Measurements from ENCODE around the gene G0S2.
A peak's percentile ranks its signal among the peaks of the same experiment; 100 is the strongest.

G0S2 gene, protein sequence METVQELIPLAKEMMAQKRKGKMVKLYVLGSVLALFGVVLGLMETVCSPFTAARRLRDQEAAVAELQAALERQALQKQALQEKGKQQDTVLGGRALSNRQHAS

DNA sequence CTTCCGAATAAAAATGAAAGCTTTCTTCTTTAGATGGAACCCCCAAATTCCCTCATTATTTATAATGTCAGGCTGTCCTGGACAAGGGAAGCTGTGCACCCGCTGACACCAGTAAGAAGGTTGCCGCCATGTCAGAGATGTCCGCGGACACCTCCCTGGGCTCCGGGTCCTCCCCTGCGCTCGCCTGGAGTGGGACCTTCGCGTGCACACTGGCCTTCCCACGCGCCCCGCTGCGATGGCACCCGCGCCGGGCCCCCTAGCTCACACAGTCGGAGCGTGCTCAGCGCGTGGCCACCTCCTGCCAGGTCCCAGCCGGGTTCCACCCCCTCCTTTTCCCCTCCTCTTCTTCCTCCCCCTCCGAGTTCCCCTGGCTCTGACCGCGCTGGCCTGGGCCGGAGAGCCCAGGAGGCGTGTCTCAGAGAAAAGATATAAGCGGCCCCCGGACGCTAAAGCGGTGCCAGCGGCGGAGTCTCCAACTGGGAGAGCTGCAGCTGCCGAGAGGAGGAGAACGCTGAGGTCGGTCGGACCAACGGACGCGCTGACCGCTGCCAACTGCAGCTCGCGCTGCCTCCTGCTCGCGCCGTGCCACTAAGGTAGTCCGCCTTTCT, at the start of gene G0S2:
Gene G0S2 (plus strand): TSS at position 456 of the 608 bp plus-strand sequence. CDS start 273 bp downstream, outside the sequence.
- no peak for DNase-seq (ENCODE audit: low read depth)

- DNase-seq (ENCODE audit: low read depth) = no peak
Measured at GRCh38 chr1:209625791-209626285, 49.4 kb upstream of the G0S2 start.

- DNase-seq (ENCODE audit: low read depth) = no peak
Measured at GRCh38 chr1:209626346-209627026, 48.7 kb upstream of the G0S2 start.

- no peak for DNase-seq (ENCODE audit: low read depth)
Measured at GRCh38 chr1:209627027-209627731, 48.0 kb upstream of the G0S2 start.

GRCh38 chr1:209627732-209628196, 47.4 kb upstream of the G0S2 start:
- peak; percentile 53 for DNase-seq (ENCODE audit: low read depth)

- DNase-seq (ENCODE audit: low read depth) = no peak
Measured at GRCh38 chr1:209628618-209629299, 46.5 kb upstream of the G0S2 start.

DNA sequence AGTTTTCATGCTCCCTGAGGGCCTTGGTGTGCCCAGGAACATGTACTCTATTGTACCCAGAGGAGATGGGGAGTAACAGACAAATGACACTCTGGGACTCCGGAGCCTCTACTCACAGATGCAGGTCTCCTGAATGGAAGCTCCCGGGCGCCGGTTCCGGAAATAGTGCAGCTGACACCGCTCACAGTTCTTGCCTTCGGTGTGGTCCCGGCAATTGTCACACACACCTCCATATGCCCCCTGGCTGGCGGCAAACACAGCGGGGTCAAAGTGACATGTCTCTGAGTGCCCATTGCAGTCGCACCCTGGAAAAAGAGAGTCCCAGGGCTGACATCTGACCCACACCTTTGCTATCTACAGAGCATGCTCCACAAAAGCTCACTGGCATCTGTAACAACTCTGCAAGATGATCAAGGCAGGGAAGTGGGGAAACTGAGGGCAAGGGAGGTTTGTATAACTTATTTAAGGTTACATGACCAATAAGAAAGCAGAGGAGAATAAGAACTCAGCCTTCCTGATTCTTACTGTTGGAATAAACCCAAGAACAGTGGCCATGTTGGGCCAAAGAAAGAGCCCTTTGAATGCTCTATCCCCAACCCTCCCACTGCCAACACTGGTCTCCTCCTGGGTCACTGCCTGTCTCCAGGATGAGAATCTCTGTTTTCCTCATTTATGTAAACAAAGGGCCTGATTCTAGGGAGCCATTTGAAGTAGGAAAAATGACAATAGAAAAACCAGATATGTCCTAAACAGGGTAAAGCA, 45.4 kb upstream of the G0S2 start:
- DNase-seq (ENCODE audit: low read depth) = no peak

GRCh38 chr1:209630383-209631225, 44.6 kb upstream of the G0S2 start:
- DNase-seq (ENCODE audit: low read depth) = no peak

GRCh38 chr1:209633335-209633997, 41.7 kb upstream of the G0S2 start:
- DNase-seq (ENCODE audit: low read depth) = no peak

DNA sequence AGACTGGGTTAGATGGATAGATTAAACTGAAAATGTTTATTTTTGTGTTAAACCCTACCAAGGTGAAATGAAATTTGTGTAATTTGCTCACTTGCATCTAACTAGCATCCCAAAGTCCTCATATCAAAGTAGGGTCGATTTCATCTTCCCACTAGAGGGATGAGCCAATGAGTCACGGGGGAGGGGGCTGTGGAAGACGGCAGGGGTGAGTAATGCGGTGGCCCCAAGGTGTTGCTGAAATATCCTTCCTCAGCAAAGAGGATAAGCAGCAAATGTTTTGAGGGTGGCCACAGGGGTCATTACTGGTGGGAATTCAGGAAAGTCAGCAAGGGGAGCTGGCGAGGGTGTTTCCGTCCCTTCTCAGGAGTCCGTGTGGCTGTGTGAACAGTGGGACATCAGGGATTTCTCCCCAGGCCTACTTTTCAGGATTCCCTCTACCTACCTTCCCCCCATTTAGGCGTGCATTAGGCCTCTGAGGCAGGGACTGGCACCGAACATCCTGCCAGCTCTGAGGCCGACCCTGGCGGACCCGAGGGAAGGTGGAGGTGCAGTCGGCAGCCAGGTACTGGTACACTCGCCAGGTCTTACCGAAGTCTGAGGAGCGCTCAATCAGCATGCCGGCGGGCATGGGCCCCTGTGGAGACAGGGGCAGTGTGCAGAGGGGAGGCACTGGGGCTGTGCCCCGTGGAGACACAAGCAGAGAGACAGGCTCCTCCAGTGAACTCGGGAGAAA, 41.0 kb upstream of the G0S2 start:
- DNase-seq (ENCODE audit: low read depth) = no peak

DNA sequence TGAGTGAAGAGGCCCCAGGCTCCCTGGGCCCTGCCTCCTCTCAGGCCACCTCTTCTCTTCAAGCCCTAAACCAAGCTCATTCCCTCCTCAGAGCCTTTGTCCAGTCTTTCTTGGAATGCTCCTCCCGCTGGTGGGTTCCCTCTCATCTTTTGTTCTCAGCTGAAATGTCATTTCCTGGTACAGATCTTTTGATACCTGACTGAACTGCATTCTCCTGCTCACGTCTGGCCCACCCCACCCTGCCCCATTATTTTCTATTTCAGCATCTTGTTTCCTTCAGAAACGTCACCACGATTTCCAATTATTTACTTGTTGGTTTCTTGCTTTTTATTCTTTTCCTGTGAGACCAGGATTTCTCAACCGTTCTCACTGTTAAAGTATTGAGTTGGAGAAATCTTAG, 39.4 kb upstream of the G0S2 start:
- DNase-seq (ENCODE audit: low read depth) = no peak

DNA sequence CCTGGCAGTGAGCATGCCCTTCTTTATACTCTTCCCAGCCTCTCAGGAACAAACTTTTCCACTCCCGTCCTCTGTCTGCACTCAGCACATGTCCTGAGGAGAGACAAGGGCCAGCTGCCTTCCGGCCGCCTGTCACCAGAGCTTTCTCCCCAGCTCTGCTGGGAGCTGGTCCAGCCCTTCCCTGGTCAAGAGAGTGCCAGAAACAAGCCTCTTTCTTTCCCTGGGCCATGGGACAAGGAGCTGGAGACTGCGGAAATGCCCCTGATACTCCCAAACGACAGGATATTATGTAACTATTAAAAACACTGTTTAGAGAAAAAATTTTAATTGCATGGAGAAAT, 33.4 kb upstream of the G0S2 start:
- DNase-seq (ENCODE audit: low read depth) = no peak

- DNase-seq (ENCODE audit: low read depth) = no peak
Measured at GRCh38 chr1:209642816-209643215, 32.4 kb upstream of the G0S2 start.

- DNase-seq (ENCODE audit: low read depth) = no peak
Measured at GRCh38 chr1:209643285-209644020, 31.8 kb upstream of the G0S2 start.

GRCh38 chr1:209645574-209646452, 29.4 kb upstream of the G0S2 start:
- DNase-seq (ENCODE audit: low read depth) = no peak

GRCh38 chr1:209646558-209646957, 28.7 kb upstream of the G0S2 start:
- no peak for DNase-seq (ENCODE audit: low read depth)

DNA sequence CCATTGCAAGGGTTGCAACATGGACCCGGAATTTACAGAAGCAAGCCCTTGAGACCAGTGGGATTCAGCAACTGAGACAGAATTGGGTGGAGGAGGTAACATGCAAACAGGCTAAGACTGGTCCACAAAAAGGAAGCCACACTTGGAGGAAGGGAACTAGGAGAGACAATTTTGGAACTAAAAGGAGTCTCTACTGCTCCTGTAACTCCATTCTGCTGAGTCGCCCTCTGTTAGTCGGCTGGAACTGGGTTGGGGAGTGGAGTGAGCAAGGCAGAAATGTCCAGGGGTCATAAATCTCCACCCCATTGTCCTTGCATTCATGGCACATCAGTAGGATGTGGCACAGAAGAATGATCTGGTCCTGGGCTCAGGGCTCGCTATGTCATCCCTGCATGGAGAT, 28.1 kb upstream of the G0S2 start:
- no peak for DNase-seq (ENCODE audit: low read depth)

DNA sequence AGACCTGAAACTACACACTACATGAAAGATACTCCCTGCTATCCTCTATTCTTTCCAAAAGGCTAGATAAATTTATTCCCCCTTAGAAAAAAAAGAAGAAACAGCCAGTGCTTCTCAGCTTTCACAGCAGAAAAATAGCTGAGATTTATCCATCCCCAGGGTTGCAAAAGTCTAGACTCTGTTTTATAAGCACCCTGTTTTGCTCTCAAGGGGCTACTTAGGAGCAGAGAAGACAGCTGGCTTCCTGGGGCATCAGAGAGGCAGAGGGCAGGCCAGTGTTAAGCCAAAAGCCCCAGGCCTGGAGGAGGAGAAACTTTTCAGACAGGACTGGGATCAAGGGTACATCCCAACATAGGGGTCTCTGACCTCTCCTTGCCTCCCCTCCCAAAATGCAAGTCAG, 26.9 kb upstream of the G0S2 start:
- no peak for DNase-seq (ENCODE audit: low read depth)
